ENCODE measurements around the gene ZNF556.
"Not testable (repeated sequence)": the region's sequence is repeated elsewhere in the genome, so short reads cannot be mapped to it uniquely, and the experiment has no call there.

ZNF556 gene

DNA sequence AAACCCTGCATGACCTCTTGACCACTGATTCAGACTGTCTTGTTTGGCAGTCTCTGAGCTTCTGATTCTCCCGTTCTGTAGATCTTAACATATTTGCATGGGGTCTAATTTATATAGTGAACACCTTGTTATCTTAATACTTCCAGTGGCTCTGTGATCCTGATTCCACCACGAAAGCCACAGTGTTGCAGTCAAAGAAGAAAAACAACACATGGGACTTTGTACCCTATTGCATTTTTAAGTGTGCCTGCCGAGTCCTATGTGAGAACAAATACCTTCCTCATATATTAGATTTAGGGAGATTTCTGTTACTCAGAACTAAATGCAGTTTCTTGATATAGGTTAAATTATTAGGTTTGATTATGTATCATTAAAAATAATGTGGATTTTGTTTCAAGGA, 12.3 kb upstream of the ZNF556 start:
- no peak for DNase-seq

DNA sequence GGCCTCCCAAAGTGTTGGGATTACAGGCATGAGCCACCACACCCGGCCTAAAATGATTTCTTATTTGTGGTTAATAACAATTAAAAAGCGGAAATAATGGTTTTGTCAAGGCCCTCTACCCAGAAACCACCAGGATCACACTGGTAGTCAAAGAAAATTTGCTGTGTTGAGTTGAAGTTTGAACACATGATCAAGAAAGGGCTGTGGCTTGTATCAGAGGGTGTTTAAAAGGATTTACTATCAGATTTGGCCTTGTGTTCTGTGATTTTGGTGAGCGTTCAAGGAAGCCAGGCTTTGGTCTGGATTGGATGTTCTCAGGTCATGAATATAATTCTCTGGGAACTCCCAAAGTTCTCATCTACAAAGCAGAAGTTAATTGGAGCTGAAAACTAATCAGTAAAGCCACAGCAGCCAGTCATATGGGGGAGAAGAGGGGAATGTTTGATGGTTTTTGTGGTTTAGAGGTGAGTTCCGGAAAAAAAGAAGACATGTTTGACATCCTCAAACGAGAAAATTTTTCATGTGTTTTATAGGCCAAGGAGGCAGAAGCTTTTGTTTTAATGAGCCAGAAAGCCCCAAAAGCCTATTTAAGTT, 10.6 kb upstream of the ZNF556 start:
- no peak for DNase-seq

GRCh38 chr19:2858864-2859263, 8.3 kb upstream of the ZNF556 start:
- no peak for DNase-seq

DNA sequence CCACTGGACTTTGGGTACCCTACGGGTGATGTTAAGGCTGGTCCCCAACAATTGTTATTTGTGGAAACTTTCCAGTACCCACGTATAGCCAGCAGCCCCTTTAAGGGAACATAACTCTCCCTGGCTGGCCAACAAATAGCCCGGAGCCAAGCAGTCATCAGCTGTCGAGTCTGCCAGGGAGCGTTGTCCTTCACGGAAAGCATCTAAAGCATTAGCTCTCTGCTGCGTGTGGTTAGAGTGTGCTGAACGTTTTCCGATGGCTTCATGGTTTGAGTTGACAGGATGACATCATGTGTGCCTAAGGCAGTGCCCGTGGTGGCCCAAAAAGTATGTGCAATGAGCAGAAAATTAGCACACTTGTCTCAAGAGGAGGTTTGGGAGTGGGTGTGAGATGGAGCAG, 3.3 kb upstream of the ZNF556 start:
- no peak for DNase-seq

DNA sequence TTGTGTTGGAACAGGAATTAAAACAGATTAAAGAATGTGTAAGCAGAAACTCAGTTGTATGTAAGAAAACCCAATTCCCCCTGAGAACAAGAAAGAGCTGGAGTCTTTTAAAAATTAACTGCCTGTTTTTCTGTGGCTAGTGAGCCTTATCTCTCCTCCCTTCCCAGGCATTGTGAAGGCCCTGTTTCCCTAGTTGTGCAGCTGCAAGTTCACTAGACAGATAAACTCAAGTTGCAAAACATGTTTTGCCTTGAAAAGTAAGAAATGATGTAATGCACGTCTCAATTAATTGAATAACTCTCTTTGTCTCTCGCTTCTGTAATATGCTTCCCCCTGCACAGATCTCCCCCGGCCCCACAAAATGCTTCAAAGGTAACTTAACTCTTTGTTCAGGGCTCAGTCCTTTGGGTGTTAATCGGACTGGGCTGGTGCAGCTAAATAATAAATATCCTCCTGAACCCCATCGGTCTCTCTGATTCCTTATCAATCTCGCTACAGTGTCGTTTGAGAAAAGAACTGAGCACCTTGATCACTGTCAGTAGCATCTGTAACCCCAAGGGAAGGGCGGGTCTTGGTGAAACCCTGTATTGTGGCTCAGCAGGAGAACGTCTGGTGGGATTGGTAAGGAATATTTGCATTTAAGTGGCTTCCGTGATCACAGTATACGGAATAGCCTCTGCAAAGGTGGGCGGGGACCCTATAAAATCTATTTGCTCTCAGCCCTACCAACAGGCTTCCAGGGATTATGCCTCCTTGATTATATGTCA, 1.6 kb upstream of the ZNF556 start:
- no peak for DNase-seq

GRCh38 chr19:2866495-2867024, 575 bp upstream of the ZNF556 start:
- no peak for DNase-seq

DNA sequence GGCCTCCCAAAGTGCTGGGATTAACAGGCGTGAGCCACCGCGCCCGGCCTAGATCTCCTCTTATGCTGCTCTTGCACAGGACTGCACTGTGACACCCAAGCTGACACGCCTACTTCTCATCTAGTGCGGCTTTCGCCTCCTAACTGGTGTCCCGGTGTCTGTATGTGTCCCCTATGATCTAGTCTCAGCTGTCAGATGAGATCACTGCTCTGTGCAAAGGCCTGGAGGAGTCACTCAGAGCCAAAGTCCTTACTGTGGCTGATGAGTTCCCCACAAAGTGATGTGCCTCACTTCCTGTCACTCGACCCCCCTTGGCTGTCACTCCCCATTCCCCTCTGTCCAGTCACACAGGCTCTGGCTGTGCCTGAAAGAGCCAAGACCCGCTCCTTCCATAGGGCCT, 2.5 kb downstream of the ZNF556 start:
- DNase-seq = no peak

DNA sequence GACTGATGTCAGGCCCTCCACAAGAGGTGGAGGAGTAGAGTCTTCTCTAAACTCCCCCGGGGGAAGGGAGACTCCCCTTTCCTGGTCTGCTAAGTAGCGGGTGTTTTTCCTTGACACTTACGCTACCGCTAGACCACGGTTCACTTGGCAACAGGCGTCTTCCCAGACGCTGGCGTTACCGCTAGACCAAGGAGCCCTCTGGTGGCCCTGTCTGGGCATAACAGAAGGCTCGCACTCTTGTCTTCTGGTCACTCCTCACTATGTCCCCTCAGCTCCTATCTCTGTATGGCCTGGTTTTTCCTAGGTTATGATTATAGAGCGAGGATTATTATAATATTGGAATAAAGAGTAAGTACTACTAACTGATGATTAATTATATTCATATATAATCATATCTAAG, 5.0 kb downstream of the ZNF556 start:
- DNase-seq = not testable (repeated sequence)

GRCh38 chr19:2877398-2878331, 10.5 kb downstream of the ZNF556 start:
- DNase-seq = no peak

DNA sequence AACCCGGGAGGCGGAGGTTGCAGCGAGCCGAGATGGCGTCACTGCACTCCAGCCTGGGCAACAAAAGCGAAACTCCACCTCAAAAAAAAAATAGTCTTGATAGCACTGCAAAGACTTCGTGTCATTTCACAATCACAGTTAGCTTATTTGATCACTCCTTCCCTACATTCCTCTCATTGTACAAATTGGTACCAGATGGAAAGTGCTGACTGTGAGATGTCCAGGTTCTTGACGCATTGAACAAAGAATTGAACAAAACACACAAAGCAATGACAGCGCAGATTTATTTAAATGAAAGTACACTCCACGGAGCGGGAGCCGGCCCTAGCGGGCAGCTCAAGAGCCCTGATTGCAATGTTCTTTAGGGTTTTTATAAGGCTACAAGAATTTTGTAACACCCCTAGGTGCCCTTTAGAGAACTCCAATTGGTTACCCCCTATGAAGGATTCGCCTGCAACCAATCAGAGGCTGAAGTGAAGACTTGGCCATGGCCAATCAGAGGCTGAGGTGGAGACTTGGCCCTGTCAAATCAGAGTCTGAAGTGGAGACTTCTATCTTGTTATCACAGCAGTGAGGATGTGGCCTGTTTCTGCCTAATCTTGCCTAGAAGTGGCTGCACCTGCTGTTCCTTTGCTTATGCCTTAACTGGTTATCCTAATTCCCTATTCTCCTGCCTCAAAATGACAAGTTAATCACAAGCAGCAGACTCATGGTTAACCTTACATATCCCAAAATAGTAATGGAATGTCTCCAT, 16.7 kb downstream of the ZNF556 start:
- no peak for DNase-seq

GRCh38 chr19:2885736-2886135, 18.6 kb downstream of the ZNF556 start:
- DNase-seq = no peak

GRCh38 chr19:2887391-2887914, 20.3 kb downstream of the ZNF556 start:
- DNase-seq = no peak

DNA sequence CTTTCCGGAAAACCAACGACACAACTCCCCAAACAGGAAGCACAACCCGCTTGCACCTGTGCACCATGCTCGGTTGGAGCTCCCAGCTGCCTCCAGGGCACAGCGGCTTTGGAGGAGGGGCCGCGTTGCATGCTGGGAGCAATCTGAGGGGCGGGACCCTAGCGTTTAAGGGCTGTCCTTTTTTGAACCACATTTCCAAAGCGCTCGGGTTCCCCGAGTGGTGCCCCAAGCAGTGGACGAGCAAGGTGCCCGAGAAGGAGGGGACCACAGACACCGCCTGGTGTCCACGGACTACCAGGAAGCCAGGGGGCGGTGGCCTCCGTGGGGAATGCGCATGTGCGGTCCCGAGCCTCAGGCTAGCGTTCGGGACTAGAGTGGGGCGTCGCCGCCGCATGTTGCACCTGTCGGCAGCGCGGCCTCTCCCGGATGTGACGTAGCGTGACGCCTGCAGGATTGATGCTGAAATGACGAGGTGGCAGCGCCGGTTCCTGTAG, 21.6 kb downstream of the ZNF556 start:
- DNase-seq = peak; percentile 45

DNA sequence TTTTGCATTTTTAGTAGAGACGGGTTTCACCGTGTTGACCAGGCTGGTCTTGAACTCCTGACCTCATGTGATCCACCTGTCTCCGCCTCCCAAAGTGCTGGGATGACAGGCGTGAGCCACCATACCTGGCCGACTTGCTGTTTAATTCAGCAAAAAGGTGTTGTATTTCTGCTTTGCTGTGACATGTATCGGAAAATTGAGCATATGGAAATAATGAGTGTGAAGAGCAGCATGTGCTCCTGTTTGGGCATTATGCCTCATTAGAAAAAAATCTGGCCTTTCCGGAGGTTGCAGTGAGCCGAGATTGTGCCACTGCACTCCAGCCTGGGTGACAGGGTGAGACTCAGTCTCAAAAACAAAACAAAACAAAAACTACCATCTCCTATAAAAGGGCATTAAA, 23.4 kb downstream of the ZNF556 start:
- DNase-seq = not testable (repeated sequence)

DNA sequence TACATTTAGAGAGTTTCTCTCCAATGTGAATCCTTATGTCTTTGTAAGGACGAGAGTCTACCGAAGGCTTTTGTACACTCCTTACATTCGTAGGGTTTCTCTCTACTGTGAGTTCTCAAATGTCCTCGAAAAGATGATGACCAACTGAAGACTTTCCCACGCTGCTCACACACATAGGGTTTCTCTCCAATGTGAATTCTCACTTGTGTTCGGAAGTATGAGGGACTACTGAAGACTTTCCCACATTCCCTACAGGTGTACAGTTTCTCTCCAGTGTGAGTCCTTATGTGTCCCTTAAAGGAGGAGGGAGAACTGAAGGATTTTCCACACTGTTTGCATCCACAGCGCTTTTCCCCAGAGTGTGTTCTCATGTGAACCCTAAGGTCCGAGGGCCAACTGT, 29.6 kb downstream of the ZNF556 start:
- no peak for DNase-seq

DNA sequence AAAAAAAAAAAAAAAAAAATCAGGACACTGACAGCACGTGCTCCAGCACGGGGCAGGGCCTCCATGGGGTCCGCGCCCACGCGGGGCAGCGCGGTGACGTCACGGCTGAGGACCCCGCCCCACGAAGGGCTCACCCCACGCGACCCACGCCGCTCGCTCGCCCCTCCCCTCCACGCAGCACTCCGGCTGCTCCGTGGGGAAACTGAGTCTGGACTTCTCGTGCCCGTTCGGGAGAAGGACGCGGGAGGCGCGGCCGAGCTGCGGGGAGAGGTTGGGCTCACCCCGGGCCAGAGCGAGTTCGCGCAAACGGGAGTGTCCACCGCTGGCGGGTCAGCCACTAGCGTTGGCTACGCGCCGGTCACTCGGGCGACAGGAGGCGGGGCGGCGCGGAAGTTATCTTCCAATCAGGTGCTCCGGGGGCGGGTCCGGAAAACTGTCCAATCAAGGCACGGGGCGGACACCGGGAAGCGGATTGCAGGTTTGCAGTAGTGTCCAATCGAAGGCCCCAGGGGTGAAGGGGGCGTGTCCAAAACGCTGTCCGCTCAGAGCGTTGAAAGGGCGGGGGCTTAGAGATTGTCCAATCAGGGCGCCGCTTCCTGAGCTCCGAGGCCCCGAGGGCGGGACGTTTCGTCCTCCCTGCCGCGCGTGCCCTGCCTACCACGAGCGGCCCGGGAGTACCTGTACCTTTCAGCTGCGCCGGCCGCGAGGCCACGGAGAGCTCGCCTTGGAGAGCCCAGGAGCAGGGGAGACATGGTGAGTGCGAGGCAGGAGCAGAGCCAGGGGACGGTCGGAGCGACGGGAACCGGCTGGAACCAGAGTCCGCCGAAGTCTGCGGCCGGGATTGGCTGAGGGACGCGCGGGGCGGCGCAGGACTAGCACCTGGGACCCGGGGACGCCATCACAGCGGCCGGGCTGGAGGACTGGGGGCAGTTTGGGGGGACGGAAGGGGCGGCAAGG, 33.4 kb downstream of the ZNF556 start, which contains the start of gene ZNF57:
Gene ZNF57, plus strand, starts transcription at position 633 of the 957 bp plus-strand sequence. Its CDS starts 118 bp downstream, at position 751.
- DNase-seq = peak; percentile 99

DNA sequence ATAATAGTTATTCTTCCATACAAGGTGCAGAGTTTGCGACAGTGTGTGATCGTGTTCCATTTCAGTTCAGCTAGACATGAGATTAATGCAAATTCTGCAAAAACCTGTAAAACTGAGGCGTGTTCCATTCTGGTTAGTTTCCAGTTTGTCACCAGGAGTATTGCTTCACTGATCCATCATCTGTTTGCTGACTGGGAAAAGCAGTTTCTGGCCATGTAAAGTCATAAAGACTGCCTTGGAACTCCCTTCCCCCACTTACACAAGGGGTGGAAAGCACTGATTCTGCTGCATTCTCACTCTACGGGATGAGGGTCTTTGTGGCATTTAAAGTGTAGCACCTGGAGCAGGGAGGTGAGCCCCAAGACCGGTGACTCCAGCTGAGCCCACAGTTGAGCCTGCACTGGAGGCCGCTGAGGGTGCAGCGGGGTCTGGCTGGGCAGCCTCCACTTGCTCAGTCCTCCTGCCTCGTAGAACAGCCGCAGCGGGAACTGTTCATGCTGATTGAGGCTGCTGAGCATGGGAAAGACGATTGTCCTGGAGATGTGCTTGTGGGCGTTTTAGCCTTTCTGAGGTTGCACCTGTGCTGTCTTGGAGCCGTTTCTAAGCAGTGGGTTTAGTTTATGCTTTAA, 35.6 kb downstream of the ZNF556 start:
- no peak for DNase-seq

DNA sequence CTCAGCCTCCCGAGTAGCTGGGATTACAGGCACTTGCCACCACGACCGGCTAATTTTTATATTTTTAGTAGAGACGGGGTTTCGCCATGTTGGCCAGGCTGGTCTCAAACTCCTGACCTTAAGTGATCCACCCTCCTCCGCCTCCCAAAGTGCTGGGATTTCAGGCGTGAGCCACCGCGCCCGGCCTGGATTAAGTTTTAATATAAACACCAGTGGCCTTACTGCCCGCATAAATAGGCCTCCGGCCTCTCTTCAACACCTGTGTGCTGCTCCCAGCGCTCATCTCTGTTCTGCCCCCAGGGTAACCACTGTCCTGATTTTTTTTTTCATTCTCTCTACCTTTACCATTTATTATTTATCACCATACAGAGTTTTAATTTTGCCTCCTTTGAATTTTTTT, 36.2 kb downstream of the ZNF556 start:
- not testable (repeated sequence) for DNase-seq

- DNase-seq = no peak
Observed at GRCh38 chr19:2905918-2906519, 38.9 kb downstream of the ZNF556 start.
